Activated CD8-positive, alpha-beta memory T cell treated with anti-CD3 and anti-CD28 coated beads, Interleukin-2, amount 50 U/mL, for 1 hour (primary cell): Measurements from ENCODE around the gene OR52J3.
"Not testable (repeated sequence)": the region's sequence is repeated elsewhere in the genome, so short reads cannot be mapped to it uniquely, and the experiment has no call there.

Experiments
- DNase-seq: peaks from one replicate; pipeline ENCODE4 v3.0.0-alpha.2; 2020; ENCODE audit errors: extremely low read depth

The OR52J3 gene

DNA sequence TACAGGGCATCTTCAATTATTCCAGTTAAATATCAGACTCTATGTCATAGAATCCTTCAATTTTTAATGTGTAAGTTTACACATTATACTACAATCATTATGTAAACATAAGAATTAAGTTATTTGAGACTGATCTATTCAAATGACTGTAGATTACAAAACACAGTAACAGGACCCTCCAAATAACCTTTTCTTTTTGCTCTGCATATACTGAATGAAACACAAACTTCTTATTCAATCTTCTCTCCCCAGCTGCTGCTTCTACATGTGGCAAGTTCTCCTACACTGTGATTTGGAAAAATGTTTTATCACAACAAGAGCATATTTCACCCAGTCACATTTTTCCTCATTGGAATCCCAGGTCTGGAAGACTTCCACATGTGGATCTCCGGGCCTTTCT, at the start of gene OR52J3:
Gene OR52J3, plus strand, starts transcription at position 301 of the 400 bp plus-strand sequence. Its CDS starts 0 bp downstream, at position 301.
- DNase-seq = no peak

DNA sequence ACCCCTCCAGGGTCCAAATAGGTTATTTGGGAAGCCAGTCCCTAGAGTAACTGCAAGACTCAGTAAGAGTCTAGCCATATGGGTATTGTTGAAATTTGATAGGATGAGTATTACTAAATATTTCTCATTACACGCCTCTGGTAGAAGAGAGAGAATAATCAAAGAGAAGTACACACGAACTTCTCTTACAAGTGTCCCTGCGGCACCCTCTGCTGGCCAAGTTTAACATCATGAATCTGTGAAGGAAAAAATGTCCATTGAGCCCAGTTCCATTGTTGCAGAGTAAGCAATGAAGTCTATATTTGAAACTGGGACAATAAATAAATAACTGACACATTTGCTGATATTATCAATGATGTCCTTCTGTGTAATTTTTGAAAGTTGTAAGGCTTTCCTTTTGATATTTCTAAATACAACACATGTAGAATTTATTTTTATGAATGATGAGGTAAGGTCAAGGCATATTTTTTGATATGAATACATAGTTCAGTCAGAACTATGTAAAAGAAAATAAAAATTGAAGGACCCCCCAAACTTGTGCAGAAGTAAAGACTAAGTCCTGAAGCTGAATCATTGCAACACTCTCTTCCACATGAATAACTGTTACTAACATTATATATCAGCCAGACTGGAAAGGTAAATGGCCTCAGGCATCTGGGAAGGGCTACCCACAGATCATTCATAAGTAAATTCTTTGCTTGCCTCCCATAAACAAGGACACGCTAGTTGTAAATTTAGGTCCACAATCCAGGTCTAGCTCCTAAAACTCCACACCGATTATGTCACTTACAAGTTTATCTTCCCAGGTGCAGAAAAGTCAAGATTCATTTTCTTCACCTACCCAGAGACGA, 41.7 kb upstream of the OR52J3 start:
- no peak for DNase-seq

DNA sequence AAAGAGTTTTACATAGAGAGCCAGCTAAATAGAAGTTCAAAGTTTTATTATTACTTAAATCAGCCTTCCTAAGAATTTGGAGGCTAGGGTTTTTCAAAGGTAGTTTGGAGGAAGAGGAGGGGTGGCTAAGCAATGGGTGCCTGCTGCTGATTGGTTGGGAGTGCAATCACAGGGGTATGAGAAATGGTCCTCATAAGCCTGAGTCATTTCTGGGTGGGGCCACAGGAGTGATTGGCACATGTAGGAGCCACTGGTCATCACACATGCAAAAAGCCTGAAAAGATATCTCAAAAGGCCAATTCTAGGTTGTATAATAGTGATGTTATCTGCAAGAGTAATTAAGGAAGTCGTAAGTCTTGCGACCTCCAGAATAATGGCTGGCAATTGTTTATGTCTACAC, 38.8 kb upstream of the OR52J3 start:
- DNase-seq = no peak

DNA sequence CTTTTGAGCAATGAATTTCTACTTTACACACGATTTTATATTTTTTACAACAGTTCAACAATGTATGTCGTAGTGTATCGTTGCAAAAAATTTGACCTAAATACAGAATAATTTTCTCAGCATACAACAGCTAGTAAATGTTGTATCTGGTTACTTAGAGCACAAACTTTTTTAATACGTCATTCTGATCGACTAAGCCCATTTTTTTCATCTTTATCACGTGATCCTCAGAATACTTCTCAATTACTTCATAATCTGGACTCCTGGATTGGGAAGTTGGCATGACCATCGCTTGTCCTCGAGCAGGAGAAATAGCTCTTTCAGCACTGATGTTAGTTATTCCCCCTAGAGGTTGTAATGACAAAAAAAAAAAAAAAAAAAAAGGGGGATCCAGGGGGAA, 35.1 kb upstream of the OR52J3 start:
- DNase-seq = no peak

DNA sequence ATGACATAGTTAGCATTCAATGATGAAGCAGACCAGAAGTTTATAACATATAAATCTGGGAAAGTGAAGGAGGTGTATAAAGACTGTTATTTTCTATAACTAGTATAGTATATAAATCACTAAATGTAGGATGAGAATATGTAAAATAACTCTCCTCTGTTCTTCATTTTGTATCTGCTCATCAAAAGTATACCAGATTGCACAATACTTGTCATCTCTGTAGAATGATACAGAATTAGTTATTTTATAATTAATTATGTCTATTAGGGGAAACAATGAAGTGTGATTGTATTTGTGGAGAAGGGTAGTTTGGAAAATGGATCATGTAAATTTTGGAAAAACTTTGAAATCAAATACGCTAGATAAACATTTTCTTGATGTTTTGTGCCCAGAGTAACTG, 33.3 kb upstream of the OR52J3 start:
- no peak for DNase-seq

DNA sequence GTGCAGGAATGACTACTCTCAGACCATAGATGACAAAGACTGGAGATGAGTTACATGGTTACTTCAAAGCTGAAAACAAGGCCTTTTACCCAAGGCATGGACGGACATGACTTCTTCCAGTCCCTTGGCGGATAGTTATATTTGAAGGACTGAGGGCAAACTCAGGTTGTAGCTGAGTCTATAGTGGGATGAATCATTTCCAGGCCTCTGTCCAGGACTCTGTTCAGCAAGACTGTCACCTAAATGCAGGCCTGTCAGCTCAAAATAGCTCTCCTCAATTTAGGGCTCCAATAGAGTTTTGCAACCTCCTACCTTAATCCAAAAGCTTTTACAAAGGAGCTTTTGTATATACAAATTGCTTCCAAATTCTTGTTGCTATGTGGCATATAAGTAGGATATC, 24.3 kb upstream of the OR52J3 start:
- no peak for DNase-seq

DNA sequence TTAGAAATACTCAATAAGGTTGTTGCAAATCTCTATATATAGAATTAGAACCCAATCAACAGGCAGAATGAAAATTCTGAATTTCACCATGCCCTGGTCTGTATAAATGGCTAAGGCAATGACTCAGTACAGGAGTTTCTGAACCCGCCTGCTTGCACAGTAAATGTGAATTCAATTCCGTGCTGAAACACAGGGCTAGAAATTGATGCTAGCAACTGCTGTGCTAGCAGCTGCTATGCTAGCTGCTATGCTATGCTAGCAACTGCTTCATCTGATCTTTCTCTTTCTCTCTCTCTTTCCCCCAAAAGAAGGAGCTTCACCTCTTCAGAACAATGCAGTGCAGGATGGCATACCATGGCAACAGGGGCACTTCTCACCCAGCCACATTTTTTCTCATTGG, 9.7 kb upstream of the OR52J3 start:
- no peak for DNase-seq

DNA sequence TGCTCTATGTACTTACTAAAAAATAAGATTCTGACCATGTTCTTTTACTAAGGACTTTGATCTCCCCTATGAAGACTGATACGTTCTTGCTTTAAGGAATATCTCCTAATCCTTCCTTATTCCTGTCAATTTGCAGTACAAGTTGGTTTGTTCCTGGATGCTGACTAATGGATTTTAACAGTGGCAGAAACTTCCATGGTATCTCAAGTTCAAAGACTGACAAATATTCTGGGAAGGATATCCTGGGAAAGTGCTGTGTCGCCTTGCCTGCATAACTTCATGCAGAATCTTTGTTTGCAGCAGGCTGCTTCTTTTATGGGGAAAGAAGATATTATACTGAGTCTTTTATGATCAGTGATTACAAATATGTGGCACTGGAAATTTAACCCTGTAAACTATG, 8.4 kb upstream of the OR52J3 start:
- no peak for DNase-seq

DNA sequence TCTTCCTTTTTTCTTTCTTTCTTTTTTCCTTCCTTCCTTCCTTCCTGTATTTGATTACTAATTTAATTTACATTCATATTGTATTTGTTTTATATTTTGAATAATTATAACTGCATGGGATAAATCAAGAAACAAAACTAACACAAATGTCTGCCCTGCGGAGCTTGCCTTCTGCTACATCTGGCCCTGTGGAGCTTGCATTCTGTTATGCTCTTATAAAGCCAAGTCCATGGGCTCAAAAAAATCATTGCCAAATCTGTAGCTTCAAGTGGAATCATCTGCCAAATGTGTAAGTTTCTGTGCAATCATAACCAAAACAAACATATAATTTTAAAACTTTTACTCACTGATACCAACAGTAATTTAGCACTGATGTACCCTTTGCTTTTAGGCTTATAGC, 8.0 kb upstream of the OR52J3 start:
- no peak for DNase-seq

DNA sequence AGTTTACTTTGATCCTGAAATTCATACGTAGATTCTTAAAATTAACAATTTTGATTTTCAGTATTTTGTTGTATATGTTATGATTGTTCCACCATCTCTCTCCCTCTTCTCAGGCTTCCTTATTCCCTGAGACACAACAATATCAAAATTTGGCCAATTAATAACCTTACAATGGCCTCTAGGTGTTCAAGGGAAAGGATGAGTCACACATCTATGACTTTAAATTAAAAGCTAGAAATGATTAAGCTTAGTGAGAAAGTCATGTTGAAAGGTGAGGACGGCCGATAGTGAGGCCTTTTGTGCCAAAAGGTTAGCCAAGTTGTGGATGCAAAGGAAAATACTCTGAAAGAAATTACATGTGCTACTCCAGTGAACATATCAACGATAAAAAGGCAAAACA, 5.5 kb upstream of the OR52J3 start:
- DNase-seq = no peak

DNA sequence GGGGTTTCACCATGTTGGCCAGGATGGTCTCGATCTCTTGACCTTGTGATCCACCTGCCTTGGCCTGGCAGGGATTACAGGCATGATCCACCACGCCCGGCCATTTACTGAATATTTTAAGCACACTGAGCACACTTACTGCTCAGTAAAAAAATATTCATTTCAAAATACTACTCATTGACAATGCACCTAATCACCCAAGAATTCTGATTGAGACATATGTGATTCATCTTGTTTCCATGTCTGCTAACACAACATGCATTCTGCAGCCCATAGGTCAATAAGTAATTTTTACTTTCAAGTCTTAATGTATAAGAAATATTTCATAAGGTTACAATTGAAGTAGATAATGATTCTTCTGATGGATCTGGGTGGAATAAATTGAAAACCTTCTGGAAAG, 4.2 kb upstream of the OR52J3 start:
- DNase-seq = no peak

DNA sequence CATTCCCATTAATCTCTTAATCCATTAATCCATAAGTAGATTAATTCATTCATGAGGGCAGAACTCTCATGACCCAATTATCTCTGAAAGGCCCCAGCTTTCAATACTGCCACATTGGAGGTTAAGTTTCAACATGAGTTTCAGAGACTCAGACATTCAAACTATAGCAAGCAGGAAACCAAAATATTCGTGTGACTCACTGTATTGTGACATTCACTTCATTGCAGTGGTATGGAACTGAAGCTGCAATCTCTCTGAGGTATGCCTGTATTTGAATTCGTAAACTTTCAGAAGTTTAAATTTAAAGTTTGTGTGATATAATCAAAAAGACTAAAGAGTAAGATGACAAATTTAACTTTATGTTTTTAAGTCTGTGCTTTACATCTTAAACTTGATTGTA, 2.9 kb upstream of the OR52J3 start:
- DNase-seq = no peak

DNA sequence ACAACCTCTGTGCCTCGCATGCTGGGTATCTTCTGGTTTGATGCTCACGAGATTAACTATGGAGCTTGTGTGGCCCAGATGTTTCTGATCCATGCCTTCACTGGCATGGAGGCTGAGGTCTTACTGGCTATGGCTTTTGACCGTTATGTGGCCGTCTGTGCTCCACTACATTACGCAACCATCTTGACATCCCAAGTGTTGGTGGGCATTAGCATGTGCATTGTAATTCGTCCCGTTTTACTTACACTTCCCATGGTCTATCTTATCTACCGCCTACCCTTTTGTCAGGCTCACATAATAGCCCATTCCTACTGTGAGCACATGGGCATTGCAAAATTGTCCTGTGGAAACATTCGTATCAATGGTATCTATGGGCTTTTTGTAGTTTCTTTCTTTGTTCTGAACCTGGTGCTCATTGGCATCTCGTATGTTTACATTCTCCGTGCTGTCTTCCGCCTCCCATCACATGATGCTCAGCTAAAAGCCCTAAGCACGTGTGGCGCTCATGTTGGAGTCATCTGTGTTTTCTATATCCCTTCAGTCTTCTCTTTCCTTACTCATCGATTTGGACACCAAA, 516 bp downstream of the OR52J3 start:
- DNase-seq = no peak

DNA sequence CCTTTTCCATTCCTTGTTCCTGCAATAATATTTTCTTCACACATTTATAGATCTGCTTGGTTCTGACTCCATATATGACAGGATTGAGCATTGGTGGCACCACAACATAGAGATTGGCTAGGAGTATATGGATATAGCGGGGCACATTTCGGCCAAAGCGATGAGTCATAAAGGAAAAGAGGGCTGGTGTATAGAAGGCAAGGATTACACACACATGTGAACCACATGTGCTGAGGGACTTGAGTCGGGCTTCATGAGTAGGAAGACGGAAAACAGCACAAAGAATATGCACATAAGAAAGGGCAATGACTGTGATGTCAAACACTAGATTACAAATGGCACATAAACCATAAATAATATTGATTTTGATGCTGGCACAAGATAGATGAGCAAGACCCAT, 12.4 kb downstream of the OR52J3 start:
- DNase-seq = not testable (repeated sequence)

DNA sequence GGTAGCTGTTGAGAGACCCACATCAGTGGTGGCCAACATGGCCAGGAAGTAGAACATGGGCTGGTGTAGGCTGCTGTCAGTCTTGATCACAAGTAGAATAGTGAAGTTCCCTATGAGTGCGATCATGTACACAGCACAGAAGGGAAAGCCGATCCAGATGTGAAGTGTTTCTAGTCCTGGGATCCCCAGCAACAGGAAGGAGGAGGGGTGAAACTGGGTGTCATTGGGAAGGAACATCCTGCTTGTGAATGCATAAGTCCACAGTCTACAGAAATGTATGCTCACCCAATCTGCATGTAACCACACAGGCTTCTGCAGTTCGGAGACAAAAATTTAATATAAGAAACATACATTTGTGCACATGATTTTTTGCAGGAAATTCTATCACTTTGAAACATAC, 13.1 kb downstream of the OR52J3 start, which contains the start of gene OR52E2:
Gene OR52E2, minus strand, starts transcription at position 237 of the 400 bp plus-strand sequence. Its CDS starts 0 bp downstream, at position 237.
- no peak for DNase-seq

DNA sequence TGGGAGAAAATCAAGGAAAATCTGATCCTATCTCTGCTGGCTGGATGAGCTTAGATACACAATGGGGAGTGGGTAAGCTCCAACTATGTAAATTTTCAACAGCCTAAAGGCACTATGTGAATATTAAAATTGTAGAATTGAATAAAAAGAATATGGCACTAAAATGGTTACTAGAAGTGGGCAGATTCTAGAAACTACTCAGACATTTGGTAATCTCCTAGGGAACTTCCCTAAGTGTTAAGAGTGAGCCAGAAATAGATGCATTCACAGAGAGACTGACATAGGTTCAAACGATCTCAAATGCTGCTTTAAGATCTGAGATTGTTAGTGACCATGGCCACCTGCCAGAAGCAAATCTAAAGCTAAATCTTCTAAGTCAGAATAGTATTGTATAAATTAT, 18.7 kb downstream of the OR52J3 start:
- no peak for DNase-seq

DNA sequence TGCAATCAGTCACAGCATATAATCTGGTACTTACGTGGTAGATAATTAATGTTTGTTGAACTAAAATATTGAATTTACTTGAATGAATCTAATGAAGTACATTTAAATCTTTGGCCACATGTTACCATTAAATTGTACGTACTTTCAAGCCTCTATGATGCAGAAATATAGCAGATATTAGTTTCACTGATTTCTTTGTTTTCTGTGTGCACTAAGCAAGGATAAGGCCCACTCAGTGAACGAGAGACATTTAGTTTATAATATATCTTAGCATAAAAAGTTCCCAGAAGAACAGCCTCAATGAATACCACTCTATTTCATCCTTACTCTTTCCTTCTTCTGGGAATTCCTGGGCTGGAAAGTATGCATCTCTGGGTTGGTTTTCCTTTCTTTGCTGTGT, 22.9 kb downstream of the OR52J3 start, which contains the start of gene OR52E1:
Gene OR52E1, plus strand, starts transcription at position 301 of the 400 bp plus-strand sequence.
- no peak for DNase-seq

DNA sequence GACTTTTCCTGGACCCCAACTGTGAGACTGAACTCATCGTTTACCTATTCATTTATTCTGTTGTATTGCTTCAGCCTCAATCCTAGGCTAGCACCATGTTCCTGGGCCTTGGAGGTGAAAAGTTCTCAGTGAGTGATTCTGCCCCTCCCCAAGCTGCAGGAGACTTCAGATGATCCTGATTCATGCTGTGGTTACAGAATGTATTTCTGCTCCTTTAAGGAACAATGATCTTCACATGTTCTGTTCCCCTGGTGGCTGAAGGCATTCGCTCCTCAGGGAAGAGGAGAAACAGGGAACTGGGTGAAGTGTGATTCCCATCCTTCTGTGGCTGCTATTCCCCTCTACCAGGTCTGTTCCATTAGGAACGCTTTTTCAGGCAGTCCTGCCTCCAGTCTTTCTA, 25.5 kb downstream of the OR52J3 start:
- DNase-seq = no peak

DNA sequence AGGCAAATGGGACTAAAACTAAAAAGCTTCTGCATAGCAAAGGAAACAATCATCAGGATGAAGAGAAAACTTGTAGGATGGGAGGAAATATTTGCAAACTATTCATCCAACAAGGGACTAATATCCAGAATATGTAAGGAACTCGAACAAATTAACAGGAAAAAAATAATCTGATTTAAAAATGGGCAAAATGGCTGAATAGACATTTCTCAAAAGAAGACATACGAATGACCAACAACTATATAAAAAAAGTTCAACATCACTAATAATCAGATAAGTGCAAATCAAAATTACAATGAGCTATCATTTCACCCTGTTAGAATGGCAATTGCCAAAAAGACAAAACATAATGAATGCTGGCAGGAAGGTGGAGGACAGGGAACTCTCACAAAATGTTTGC, 35.1 kb downstream of the OR52J3 start:
- DNase-seq = no peak

DNA sequence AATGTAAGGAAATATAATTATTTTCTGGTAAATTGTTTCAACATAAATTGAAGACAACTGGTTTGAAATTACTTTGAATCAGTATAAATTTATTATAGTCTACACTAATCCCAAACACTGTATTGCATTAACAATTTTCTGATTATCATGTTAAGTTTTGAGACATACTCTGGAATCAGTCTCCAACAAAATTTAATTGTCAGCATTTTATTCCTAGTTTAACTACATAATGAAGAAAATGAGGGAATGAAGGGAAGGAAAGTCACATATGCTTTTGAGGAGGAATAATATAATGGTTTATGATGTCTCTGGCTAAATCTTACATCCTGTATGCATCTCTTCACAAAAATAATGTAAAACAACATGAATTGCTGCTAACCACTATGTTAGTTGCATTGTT, 37.3 kb downstream of the OR52J3 start:
- no peak for DNase-seq

DNA sequence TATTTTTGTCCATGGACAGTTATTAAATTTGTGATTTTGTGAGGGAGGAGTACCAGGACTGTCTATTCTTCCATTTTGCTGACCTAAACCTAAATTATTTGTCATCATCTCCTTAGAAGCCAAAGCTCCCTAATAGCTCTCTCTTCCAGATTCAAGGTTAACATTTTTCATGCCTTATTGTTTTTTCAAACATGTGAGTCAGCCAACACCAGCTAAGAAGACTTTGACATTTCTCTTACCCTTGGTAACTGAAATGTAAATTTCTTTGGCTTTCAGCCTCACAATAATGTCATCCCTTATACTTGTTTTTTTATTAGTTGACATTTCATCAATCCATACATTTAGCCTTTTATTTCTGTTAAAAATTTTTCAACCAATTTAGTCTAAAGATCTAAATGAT, 42.2 kb downstream of the OR52J3 start:
- DNase-seq = no peak

DNA sequence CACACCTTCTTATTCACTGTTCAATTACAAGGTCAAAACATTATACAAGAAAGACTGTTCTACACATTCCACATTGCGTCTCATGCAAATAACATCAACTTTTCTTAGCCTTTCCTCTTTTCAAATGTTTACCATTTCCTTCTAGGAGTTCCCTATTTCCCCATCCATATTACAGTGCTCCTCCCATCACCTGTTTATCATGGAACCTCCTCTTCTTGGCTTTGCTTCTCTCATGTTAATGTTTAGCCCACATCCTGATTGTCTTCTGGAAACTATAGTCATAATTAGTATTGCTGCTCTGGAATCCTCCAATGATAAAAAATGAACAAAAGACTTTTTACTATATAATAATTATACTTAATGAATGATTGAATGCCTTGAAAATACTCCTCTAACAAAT, 44.3 kb downstream of the OR52J3 start:
- no peak for DNase-seq

DNA sequence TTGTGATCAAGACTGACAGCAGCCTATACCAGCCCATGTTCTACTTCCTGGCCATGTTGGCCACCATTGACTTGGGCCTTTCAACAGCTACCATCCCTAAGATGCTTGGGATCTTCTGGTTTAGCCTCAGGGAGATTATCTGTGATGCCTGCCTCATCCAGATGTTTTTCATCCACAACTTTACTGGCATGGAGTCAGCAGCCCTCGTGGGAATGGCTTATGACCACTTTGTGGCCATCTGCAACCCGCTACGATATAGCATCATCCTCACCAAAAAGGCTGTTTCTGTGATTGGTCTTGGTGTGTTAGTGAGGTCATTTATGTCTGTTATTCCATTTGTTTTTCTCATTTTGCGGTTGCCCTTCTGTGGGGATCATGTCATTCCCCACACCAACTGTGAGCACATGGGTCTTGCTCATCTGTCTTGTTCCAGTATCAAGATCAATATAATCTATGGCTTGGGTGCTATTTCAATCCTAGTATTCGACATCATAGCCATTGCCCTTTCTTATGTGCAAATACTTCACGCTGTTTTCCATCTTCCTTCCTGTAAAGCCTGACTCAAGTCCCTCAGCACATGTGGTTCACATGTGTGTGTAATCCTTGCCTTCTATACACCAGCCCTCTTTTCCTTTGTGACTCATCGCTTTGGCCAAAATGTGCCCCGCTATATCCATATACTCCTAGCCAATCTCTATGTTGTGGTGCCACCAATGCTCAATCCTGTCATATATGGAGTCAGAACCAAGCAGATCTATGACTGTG, 46.7 kb downstream of the OR52J3 start:
- DNase-seq = no peak
